Loucy (cell line): Measurements from ENCODE around the gene SLC9A9.

Source experiments
- H2AFZ ChIP-seq: fragments of 200-600 bp; sonication (generic); 2 replicates; pipeline ENCODE4 v1.6.0; 2016; ENCODE audit warnings: antibody characterized with exemption, mild to moderate bottlenecking, low read length, moderate library complexity
- H3F3A ChIP-seq: fragments of 200-600 bp; 2 replicates; pipeline ENCODE4 v1.6.0; 2016; ENCODE audit warnings: antibody characterized with exemption, low read depth, mild to moderate bottlenecking
- H3K27me3 ChIP-seq: fragments of 200-600 bp; sonication (generic); 2 replicates; pipeline ENCODE4 v1.6.1; 2014; ENCODE audit warnings: low read length, mild to moderate bottlenecking; ENCODE audit not compliant: insufficient read depth, poor library complexity, severe bottlenecking
- H3K36me3 ChIP-seq: fragments of 200-600 bp; sonication (generic); 2 replicates; pipeline ENCODE4 v1.6.1; 2016; ENCODE audit warnings: low read length; ENCODE audit not compliant: insufficient read depth
- H3K4me1 ChIP-seq: fragments of 200-600 bp; sonication (generic); 2 replicates; pipeline ENCODE4 v1.5.1; 2014; ENCODE audit warnings: low read length, mild to moderate bottlenecking; ENCODE audit not compliant: insufficient read depth, poor library complexity, severe bottlenecking
- H3K4me2 ChIP-seq: fragments of 200-600 bp; sonication (generic); 2 replicates; pipeline ENCODE4 v1.6.0; 2014; ENCODE audit warnings: antibody characterized with exemption, low read length, low read depth, mild to moderate bottlenecking; ENCODE audit not compliant: poor library complexity, severe bottlenecking
- H3K4me3 ChIP-seq: fragments of 200-600 bp; sonication (generic); 2 replicates; pipeline ENCODE4 v1.5.1; 2014; ENCODE audit warnings: low read length, mild to moderate bottlenecking, mixed read lengths; ENCODE audit not compliant: poor library complexity, severe bottlenecking
- H3K79me2 ChIP-seq: fragments of 200-600 bp; sonication (generic); 2 replicates; pipeline ENCODE4 v1.6.1; 2014; ENCODE audit warnings: low read length; ENCODE audit not compliant: insufficient read depth
- H3K9ac ChIP-seq: fragments of 200-600 bp; sonication (generic); 2 replicates; pipeline ENCODE4 v1.6.0; 2014; ENCODE audit warnings: mild to moderate bottlenecking, low read depth, low read length, moderate library complexity; ENCODE audit not compliant: poor library complexity, severe bottlenecking
- H3K9me2 ChIP-seq: fragments of 200-600 bp; sonication (generic); replicated peaks from 2 replicates; pipeline ENCODE4 v1.6.1; 2016; ENCODE audit warnings: low read depth, low read length, mixed read lengths
- H3K9me3 ChIP-seq: fragments of 200-600 bp; sonication (generic); 2 replicates; pipeline ENCODE4 v1.6.1; 2014; ENCODE audit warnings: mild to moderate bottlenecking, antibody characterized with exemption, low read length, low read depth; ENCODE audit not compliant: insufficient read depth
- H4K20me1 ChIP-seq: fragments of 200-600 bp; sonication (generic); 2 replicates; pipeline ENCODE4 v1.6.0; 2014; ENCODE audit warnings: antibody characterized with exemption, low read length, mild to moderate bottlenecking; ENCODE audit not compliant: insufficient read depth, poor library complexity, severe bottlenecking
- EZH2phosphoT487 ChIP-seq: fragments of 200-600 bp; IDR thresholded peaks from 2 replicates; pipeline ENCODE4 v1.6.1; 2018; ENCODE audit warnings: antibody characterized with exemption, mild to moderate bottlenecking, moderate library complexity, borderline replicate concordance
- TF ChIP-seq, protein P1 (sequence below): fragments of 200-600 bp; sonication (generic); conservative IDR thresholded peaks from 2 replicates; pipeline ENCODE4 v1.5.1; 2014; ENCODE audit warnings: mild to moderate bottlenecking, antibody characterized with exemption, low read length

The SLC9A9 gene

DNA sequence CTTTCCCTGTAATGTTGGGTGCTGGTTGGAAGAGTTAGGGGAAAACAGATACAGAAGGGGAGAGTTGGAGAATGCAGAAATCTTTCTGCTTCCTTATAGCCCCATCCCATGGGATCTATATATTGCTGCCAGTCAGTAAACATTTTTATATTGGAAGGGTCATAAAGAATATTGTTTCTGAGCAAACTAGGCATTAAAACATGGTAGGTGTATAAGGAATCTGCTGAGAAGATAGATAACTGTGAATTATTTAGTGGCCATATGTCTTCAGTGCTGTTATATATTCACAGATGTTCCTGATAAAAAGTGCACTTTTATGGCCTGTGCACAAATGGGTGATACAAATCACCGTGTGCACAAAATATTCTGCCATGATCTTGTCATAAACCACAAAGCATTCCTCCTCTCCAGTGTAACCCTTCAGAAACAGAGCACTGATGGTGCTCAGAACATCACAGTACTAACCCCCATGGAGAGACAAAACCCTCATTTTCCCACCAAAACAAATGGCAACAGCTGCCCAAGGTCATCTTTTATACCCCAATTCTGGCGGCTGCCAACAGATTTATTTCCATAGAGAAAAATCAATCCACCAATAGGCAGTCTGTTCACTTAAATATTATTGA lies 269.3 kb downstream of the SLC9A9 start:
- H3K4me1 ChIP-seq, result no peaks in the 10 kb centered on the region
- H3K79me2 ChIP-seq, result no peaks in the 10 kb centered on the region
- H3K4me3 ChIP-seq, result no peak overlapping the region
- H2AFZ ChIP-seq, result no peak overlapping the region
- H4K20me1 ChIP-seq, result no peaks in the 10 kb centered on the region
- no peaks in the 10 kb centered on the region for H3K9me2 ChIP-seq
- no peaks in the 10 kb centered on the region for H3K27me3 ChIP-seq
- no peak overlapping the region for H3K9ac ChIP-seq
- no peaks in the 10 kb centered on the region for H3K9me3 ChIP-seq
- no peak overlapping the region for H3K4me2 ChIP-seq
- H3K36me3 ChIP-seq, result no peaks in the 10 kb centered on the region
- TF ChIP-seq, protein P1, sequence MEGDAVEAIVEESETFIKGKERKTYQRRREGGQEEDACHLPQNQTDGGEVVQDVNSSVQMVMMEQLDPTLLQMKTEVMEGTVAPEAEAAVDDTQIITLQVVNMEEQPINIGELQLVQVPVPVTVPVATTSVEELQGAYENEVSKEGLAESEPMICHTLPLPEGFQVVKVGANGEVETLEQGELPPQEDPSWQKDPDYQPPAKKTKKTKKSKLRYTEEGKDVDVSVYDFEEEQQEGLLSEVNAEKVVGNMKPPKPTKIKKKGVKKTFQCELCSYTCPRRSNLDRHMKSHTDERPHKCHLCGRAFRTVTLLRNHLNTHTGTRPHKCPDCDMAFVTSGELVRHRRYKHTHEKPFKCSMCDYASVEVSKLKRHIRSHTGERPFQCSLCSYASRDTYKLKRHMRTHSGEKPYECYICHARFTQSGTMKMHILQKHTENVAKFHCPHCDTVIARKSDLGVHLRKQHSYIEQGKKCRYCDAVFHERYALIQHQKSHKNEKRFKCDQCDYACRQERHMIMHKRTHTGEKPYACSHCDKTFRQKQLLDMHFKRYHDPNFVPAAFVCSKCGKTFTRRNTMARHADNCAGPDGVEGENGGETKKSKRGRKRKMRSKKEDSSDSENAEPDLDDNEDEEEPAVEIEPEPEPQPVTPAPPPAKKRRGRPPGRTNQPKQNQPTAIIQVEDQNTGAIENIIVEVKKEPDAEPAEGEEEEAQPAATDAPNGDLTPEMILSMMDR, result no peak
- TF ChIP-seq EZH2phosphoT487, result no peak
- no peaks in the 10 kb centered on the region for H3F3A ChIP-seq

DNA sequence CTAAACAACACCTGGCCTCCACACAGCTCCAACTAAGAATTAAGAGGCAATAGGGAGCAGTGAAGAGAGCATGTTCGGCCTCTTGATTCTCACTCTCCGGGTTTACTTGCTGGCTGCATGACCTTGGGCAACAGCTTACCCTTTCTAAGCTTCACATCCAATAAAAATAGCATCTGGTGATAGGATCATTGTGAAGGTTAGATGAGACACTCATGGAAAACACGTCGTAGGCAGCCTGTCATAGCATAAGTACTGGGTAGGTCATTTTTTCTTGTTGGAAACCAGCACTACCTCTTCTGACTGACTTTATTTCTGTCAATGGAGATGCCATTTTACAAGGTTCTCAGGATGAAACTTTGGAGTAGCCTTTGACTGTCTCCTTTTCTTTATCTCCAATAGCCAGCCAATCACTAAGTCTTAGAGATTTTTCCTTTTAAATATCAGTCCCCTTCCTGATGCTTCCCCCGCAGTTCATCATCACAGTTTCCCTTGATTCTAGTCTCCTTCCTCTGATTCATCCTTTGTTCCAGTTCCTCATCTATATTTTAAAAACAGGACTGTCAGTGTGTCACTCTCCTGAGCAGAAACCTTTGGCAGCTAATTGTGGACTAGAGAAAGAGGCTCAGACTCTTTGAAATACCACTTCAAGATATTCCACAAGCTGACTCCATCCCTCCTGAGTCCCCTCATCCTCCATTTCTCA lies 271.5 kb downstream of the SLC9A9 start:
- no peak for TF ChIP-seq EZH2phosphoT487
- TF ChIP-seq, protein P1, result no peak
- Histone ChIP-seq H3K79me2 (no peaks in the 10 kb centered on the region), H2AFZ (no peak overlapping the region)

DNA sequence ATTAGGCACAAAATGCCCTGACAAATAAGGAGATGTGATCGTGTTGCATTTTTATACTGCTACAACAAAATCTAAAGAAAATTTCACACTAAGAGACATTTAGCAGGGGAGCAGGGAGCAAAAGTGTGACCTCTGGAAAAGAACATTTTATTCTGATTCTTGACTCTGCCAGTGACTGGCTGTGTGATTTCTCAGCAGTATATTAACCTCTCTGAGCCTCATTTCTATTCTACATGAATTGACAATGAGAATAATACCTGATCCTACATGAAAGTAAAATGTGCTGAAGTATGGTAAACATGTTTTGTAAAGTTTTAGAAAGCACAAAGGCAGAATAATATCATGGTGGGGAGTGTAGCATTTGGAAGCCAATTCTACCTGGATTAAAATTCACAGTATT lies 273.3 kb downstream of the SLC9A9 start:
- Histone ChIP-seq H3K36me3 (no peaks in the 10 kb centered on the region), H3K9me3 (no peaks in the 10 kb centered on the region), H3K9me2 (no peaks in the 10 kb centered on the region), H3K4me1 (no peaks in the 10 kb centered on the region), H2AFZ (no peak overlapping the region), H4K20me1 (no peaks in the 10 kb centered on the region), H3K27me3 (no peaks in the 10 kb centered on the region), H3K9ac (no peak overlapping the region), H3F3A (no peaks in the 10 kb centered on the region), H3K4me2 (no peak overlapping the region), H3K79me2 (no peaks in the 10 kb centered on the region), H3K4me3 (no peak overlapping the region)
- TF ChIP-seq EZH2phosphoT487, result no peak
- TF ChIP-seq, protein P1, result no peak

More for the DNA sequence above, 271.5 kb downstream of the SLC9A9 start:
- Histone ChIP-seq H3K4me3 (no peak overlapping the region), H3K9ac (no peak overlapping the region), H3K4me1 (no peaks in the 10 kb centered on the region), H3K36me3 (no peaks in the 10 kb centered on the region), H3K4me2 (no peak overlapping the region), H3F3A (no peaks in the 10 kb centered on the region), H3K27me3 (no peaks in the 10 kb centered on the region), H3K9me2 (no peaks in the 10 kb centered on the region), H3K9me3 (no peaks in the 10 kb centered on the region), H4K20me1 (no peaks in the 10 kb centered on the region)
